T-helper 2 cell (primary cell): ENCODE data around the gene SERPINE2.
A peak's percentile ranks its signal among the peaks of the same experiment; 100 is the strongest.

ENCODE experiments used
- DNase-seq, 5 experiments: peaks; one replicate each; pipeline versions ENCODE4 v3.0.0 to v3.0.0-alpha.2; 2012 to 2022

The SERPINE2 gene

GRCh38 chr2:224042191-224042696, 3.2 kb upstream of the SERPINE2 start:
- no peak for DNase-seq

DNA sequence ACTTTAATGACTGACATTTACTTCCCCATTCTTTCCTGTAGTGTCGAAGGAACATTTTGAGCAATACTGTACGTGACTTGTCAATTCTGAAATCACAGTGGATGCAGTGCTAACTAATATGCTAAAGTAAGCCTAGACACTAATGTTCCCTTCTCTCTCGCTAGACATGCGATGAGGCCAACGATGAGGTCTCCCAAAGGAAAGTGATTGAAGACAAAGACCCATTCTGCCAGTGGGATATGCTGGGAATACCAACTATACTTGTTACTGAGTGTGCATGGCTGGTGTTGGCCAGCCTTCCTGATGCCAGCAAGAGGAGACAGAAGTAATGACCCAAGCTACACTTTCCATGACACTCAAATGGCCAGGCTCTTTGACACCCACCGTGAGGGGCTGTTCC, 2.5 kb upstream of the SERPINE2 start:
- no peak for DNase-seq

GRCh38 chr2:224040753-224041152, 1.7 kb upstream of the SERPINE2 start:
- DNase-seq, result no peak

- no peak for DNase-seq
Measured at GRCh38 chr2:224039770-224040440, 819 bp upstream of the SERPINE2 start.

DNA sequence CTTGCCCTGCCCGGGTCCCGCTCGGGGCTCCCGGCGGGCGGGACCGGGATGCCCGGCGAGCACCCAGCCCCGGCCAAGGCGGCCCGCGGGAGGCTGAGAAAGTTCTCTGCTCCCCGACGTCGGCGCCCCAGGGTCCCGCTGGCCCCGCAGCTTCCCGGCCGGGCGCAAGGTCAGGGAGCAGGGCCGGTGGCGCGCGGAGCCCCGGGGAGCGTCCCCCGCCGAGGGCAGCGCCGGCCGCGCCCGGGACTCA, 331 bp downstream of the SERPINE2 start:
- DNase-seq, result no peak

- peak in 2 of 5 experiments; percentile 4 to 41 for DNase-seq
Measured at GRCh38 chr2:224038049-224038829, 847 bp downstream of the SERPINE2 start.

- no peak for DNase-seq
Measured at GRCh38 chr2:224036731-224037361, 2.2 kb downstream of the SERPINE2 start.

- no peak for DNase-seq
Measured at GRCh38 chr2:224034017-224034416, 5.1 kb downstream of the SERPINE2 start.

- no peak for DNase-seq
Measured at GRCh38 chr2:224033601-224034000, 5.5 kb downstream of the SERPINE2 start.

DNA sequence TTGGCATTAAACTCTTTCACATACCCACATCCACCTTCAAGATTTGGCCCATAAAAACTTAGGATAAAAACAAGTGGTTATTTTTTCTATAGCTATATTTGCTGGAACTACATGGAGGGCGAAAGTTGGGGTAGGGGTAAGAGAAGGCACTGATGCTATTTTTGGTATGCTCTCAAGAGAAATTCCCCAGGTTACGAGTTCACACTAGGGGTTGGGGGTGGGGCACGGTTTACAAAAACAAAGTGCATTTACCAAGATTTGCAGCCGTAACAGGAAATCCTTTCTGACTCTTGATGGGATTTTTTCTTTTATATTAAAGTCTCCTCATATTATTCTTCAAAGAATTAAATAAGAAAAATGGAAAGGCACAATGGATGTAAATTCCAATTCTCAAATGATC, 6.8 kb downstream of the SERPINE2 start:
- DNase-seq, result no peak

GRCh38 chr2:224031358-224031970, 7.6 kb downstream of the SERPINE2 start:
- no peak for DNase-seq

GRCh38 chr2:224030786-224031185, 8.3 kb downstream of the SERPINE2 start:
- DNase-seq, result no peak

GRCh38 chr2:224029876-224030275, 9.2 kb downstream of the SERPINE2 start:
- no peak for DNase-seq

- DNase-seq, result no peak
Measured at GRCh38 chr2:224027931-224028330, 11.2 kb downstream of the SERPINE2 start.

DNA sequence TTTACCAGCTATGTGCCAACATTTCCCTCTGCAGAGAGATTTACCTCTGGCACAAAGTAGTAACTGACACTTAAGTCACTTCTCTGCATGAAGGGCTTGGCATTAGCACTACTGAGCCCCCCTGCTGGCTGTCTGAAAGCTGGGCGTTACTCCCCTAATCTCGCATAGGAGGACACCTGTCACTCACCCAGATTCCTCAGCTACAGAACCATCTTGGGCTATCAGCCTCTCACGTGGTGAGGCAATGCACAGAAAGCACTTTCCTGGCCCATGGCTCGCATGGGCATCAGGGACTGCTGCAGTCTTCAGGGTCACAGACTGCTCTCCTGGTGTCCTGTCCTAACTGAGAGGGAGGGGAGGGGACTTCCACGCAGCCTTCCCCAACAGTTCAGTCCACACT, 12.0 kb downstream of the SERPINE2 start:
- no peak for DNase-seq

- DNase-seq, result peak in 2 of 5 experiments; percentile 31 to 83
Measured at GRCh38 chr2:224025874-224026273, 13.2 kb downstream of the SERPINE2 start.

DNA sequence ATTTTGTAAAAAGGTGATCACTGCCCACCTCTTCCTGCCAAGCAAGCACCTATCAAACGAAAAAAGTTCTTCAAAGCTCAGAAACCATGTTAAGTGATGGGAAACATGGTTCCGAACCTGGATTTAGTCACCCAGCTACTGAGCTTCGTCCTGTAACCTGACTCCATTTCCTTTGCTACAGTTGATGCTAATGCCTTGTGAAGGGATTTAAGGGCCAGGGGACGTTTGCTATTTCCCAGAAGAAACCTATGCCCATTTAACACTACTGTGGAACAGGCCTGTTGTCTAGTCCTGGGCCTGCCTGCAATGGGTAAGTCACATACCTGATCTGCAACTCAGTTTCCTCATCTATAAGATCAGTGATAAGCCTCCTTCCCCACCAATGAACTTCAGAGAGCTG, 14.8 kb downstream of the SERPINE2 start:
- no peak for DNase-seq

- no peak for DNase-seq
Measured at GRCh38 chr2:224023188-224023587, 15.9 kb downstream of the SERPINE2 start.

DNA sequence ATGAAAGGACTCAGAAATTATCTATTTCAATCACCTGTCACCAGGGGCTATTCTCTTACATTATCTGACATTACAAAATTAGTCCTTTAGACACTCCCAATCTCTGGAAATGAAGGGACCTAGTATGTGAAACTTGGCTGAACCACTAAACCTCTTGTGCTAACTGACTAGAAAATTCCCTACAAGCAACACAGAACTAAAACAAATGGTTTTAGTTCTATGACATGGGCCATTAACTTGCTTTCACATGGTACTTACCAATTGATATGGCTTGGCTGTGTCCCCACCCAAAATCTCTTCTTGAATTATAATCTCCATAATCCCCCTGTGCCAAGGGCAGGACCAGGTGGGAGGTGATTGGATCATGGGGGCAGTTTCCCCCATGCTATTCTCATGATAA, 16.6 kb downstream of the SERPINE2 start:
- no peak for DNase-seq

- DNase-seq, result no peak
Measured at GRCh38 chr2:224020523-224020922, 18.6 kb downstream of the SERPINE2 start.

GRCh38 chr2:224017957-224018356, 21.1 kb downstream of the SERPINE2 start:
- no peak for DNase-seq

- no peak for DNase-seq
Measured at GRCh38 chr2:224016963-224017362, 22.1 kb downstream of the SERPINE2 start.

DNA sequence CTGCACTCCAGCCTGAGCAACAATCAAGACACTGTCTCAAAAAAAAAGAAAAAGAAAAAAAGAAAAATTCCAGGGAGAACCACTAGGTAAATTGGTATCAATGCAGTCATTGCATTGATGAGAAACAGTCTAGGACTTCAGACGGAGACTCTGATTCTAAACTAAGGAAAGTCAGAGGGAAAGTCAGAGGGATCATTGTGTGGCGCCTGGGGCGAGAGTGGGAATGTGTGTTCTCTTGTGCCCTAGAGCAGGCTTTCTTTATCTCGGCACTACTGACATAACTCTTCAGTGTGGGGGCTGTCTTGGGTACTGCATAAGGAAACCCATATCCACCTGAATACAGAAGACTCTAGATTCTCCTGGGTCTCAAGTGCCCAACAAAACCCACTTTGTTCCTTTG, 24.8 kb downstream of the SERPINE2 start:
- no peak for DNase-seq

DNA sequence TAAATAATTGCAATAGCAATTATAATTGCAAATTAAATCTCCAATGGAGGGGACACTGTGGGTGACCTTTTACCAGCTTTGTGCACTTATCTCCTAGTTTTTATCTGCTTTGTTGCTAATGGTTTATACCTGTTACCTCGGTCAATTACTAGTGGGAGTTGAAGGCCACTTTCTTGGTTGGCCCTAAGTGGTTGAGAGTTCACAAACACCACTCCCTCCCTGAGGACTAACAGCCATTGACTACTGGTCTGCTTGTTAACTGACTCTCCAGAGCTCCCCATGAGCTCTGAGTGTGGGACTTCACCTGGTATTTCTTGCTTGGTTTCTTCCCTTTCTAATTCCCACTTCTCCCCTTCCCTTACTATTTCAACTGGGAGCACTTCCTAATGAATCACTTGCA, 27.2 kb downstream of the SERPINE2 start:
- no peak for DNase-seq
